HepG2 (cell line): ENCODE measurements around the gene YBX2. TPM values are rescaled to one million over a fixed set of nuclear protein-coding genes. Genes with fewer than 3 reads are reported as not detected.

Source experiments
- ARNT2 ChIP-seq: sonication (generic); formaldehyde crosslinking; IDR thresholded peaks from 2 replicates; pipeline ENCODE4 v1.8.0; 2022; ENCODE audit warnings: mild to moderate bottlenecking, low read depth, missing genetic modification reagents, moderate library complexity
- DMAP1 ChIP-seq: IDR thresholded peaks from 2 replicates; pipeline ENCODE4 v1.6.1; 2016
- MNT ChIP-seq: fragments of 450-650 bp; IDR thresholded peaks from 2 replicates; pipeline ENCODE4 v1.6.1; 2016
- MTF1 ChIP-seq: sonication (generic); formaldehyde crosslinking; IDR thresholded peaks from 2 replicates; pipeline ENCODE4 v1.5.0; 2020; ENCODE audit warnings: missing genetic modification reagents
- MXD3 ChIP-seq: IDR thresholded peaks from 2 replicates; pipeline ENCODE4 v1.6.1; 2016; ENCODE audit warnings: mild to moderate bottlenecking, missing biosample characterization, missing genetic modification reagents
- MXI1 ChIP-seq: IDR thresholded peaks from 3 replicates; pipeline ENCODE4 v1.6.1; 2012; ENCODE audit warnings: low read depth, low read length, inconsistent platforms, borderline replicate concordance
- MYC ChIP-seq: sonication (generic); formaldehyde crosslinking; IDR thresholded peaks from 2 replicates; pipeline ENCODE4 v1.9.0; 2021; ENCODE audit warnings: missing genetic modification reagents, borderline replicate concordance
- MYNN ChIP-seq: sonication (generic); formaldehyde crosslinking; IDR thresholded peaks from 2 replicates; pipeline ENCODE4 v1.4.0; 2020; ENCODE audit warnings: mild to moderate bottlenecking, low read depth, missing genetic modification reagents
- NAIF1 ChIP-seq: sonication (generic); formaldehyde crosslinking; IDR thresholded peaks from 2 replicates; pipeline ENCODE4 v1.5.0; 2020; ENCODE audit warnings: mild to moderate bottlenecking, missing genetic modification reagents, borderline replicate concordance
- NFAT5 ChIP-seq: sonication (generic); formaldehyde crosslinking; IDR thresholded peaks from 2 replicates; pipeline ENCODE4 v1.4.0; 2020; ENCODE audit warnings: missing genetic modification reagents
- RAD21 ChIP-seq: fragments of 450-650 bp; formaldehyde crosslinking; IDR thresholded peaks from 2 replicates; pipeline ENCODE4 v1.5.0; 2020; ENCODE audit warnings: mild to moderate bottlenecking
- REXO4 ChIP-seq: sonication (generic); formaldehyde crosslinking; IDR thresholded peaks from 2 replicates; pipeline ENCODE4 v1.8.0; 2022; ENCODE audit warnings: missing genetic modification reagents, mild to moderate bottlenecking, borderline replicate concordance
- SALL1 ChIP-seq: sonication (generic); formaldehyde crosslinking; IDR thresholded peaks from 2 replicates; pipeline ENCODE4 v1.8.0; 2022; ENCODE audit warnings: mild to moderate bottlenecking, missing genetic modification reagents
- ZBTB44 ChIP-seq: sonication (generic); formaldehyde crosslinking; IDR thresholded peaks from 2 replicates; pipeline ENCODE4 v1.4.0; 2020; ENCODE audit warnings: missing genetic modification reagents
- ZNF343 ChIP-seq: sonication (generic); formaldehyde crosslinking; IDR thresholded peaks from 2 replicates; pipeline ENCODE4 v1.4.0; 2020; ENCODE audit warnings: mild to moderate bottlenecking, missing genetic modification reagents
- ZNF772 ChIP-seq: sonication (generic); formaldehyde crosslinking; IDR thresholded peaks from 2 replicates; pipeline ENCODE4 v1.5.0; 2020; ENCODE audit warnings: mild to moderate bottlenecking, missing genetic modification reagents
- polyA plus RNA-seq, 8 experiments: library from polyadenylated mRNA; depleted of rRNA in 3 of 8; stranded (reverse) in 7 of 8; unstranded in 1 of 8; fragments of >200 nt; fragmentation: Illumina TruSeq in 4 of 8; extraction: Trizol in 4 of 8; gene quantifications; 2 replicates each; pipeline versions ENCODE4 v1.2.1 to v1.2.3, GENCODE V29; 2011 to 2016; ENCODE audit warnings: low read depth in 4 of 8, missing spikeins in 1 of 8, mixed read lengths in 1 of 8; ENCODE audit not compliant: insufficient read depth in 1 of 8
- total RNA-seq, 5 experiments: library from RNA; depleted of rRNA; stranded (reverse); fragments of >200 nt; fragmentation: Illumina TruSeq; extraction: Trizol; gene quantifications; 2 replicates each; pipeline ENCODE4 v1.2.3, GENCODE V29; 2016; ENCODE audit warnings: low read depth in 1 of 5

The YBX2 gene
- total and polyA plus RNA-seq, 2 of the 13 experiments (the other 11 are each of a cell fraction or from before 2014, with no cell fraction given), result 0.12 to 0.22 TPM

- TF ChIP-seq SALL1, result peak; percentile 68
- TF ChIP-seq ARNT2 (CRISPR knock-in tag), result 0 out of 2 replicates have a peak, but pooled peaks have one; percentile 33
- no peak for TF ChIP-seq MYNN (CRISPR knock-in tag)
- TF ChIP-seq ZNF343 (CRISPR knock-in tag), result peak; percentile 72; the same call in 1 of the 2 replicates
- 0 out of 2 replicates have a peak, but pooled peaks have one; percentile 32 for TF ChIP-seq NFAT5 (CRISPR knock-in tag)
- peak; percentile 63; the same call in 1 of the 2 replicates for TF ChIP-seq ZNF772 (CRISPR knock-in tag)
- peak; percentile 93 for TF ChIP-seq MXI1
- TF ChIP-seq MXD3 (CRISPR knock-in tag), result peak; percentile 92
- TF ChIP-seq DMAP1, result 0 out of 2 replicates have a peak, but pooled peaks have one; percentile 60
- peak; percentile 99 for TF ChIP-seq RAD21 (CRISPR knock-in tag)
- TF ChIP-seq ZBTB44 (CRISPR knock-in tag), result 0 out of 2 replicates have a peak, but pooled peaks have one; percentile 31
- no peak for TF ChIP-seq MTF1 (CRISPR knock-in tag)
- TF ChIP-seq REXO4 (CRISPR knock-in tag), result no peak
- peak; percentile 98 for TF ChIP-seq MNT
- TF ChIP-seq NAIF1 (CRISPR knock-in tag), result peak; percentile 83; the same call in 1 of the 2 replicates
- TF ChIP-seq MYC (CRISPR knock-in tag), result peak; percentile 95
Measured at GRCh38 chr17:7296189-7296861, 1.9 kb upstream of the YBX2 start (continued).
